ENCODE measurements around the gene RAD9A.
"Not testable (repeated sequence)": the region's sequence is repeated elsewhere in the genome, so short reads cannot be mapped to it uniquely, and the experiment has no call there.

The RAD9A gene

GRCh38 chr11:67419325-67420049 lies 27.7 kb downstream of the RAD9A start:
- peak in 1 of 10 donors; percentile 81 for DNase-seq
- intact Hi-C loops (cut with DNase I) = no loop called here

DNA sequence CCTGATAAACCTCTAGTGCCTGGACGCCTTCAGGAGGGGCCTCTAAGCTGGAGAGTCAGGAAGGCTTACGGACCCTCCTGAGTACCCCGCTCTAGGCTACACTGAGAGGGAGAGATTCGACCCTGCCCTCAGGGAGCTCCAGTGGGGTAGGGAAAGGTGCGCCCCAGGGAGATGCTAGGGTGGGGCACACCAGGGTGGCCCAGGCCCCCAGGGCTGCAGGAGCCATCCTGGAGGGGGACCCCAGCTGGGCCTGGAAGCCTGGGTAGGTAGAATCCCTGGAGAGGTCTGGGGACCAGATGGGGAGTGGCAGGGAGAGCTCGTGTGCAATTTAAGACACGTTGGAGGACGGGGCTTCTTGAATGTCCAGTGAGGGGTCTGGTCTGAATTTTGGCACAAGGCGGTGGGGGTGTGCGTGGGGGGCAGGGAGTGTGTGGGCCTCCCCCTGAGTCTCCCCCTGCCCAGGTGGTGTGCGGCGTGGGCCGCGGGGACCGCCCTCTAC lies 28.4 kb downstream of the RAD9A start:
- intact Hi-C loops (cut with DNase I) = no loop called here

GRCh38 chr11:67420646-67421429 lies 29.1 kb downstream of the RAD9A start:
- intact Hi-C loops (cut with DNase I) = no loop called here
- DNase-seq = peak; percentile 84 to 99 (median 96)

More for the DNA sequence above, 28.4 kb downstream of the RAD9A start:
- peak in 1 of 10 donors; percentile 79 for DNase-seq

GRCh38 chr11:67421430-67422031 lies 29.7 kb downstream of the RAD9A start:
- intact Hi-C loops (cut with DNase I) = no loop called here
- DNase-seq = no peak

DNA sequence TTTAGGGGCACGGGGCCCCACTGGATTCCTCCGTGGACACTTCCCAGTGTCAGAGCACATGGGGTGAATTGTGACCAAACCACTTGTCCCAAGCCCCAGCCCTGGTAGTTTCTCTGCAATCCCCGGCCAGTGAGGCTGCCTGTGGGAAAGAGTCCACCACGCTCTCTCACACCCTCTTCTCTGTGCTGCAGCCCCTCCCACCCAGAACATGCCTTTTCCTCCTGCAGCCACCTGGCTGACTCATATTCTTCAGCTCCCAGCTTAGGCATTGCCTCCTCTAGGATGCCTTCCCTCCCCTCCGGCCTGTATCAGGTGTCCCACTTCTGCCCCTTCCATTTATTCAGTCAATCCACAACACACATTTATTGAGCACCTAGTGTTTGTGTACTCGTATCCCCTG lies 31.1 kb downstream of the RAD9A start:
- intact Hi-C loops (cut with DNase I) = no loop called here
- no peak for DNase-seq

- DNase-seq = no peak
- intact Hi-C loops (cut with DNase I) = no loop called here
Observed at GRCh38 chr11:67423466-67423865, 31.7 kb downstream of the RAD9A start.

- intact Hi-C loops (cut with DNase I) = no loop called here
- no peak for DNase-seq
Observed at GRCh38 chr11:67423891-67424613, 32.3 kb downstream of the RAD9A start.

DNA sequence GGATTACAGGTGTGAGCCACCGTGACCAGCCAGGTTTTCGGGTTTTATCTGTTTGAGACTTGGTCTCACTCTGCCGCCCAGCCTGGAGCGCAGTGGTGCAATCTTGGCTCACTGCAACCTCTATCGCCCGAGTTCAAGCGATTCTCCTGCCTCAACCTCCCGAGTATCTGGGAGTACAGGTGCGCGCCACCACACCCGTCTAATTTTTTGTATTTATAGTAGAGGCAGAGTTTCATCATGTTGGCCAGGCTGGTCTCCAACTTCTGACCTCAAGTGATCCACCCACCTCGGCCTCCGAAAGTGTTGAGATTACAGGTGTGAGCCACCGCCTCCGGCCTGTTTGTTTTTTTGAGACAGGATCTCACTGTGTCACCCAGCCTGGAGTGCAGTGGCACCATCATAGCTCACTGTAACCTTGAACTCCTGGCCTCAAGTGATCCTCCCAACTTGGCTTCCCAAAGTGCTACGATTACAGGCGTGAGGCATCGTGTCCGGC lies 35.6 kb downstream of the RAD9A start:
- intact Hi-C loops (cut with DNase I); DNase-seq: not testable (repeated sequence)

GRCh38 chr11:67428052-67429001 lies 36.5 kb downstream of the RAD9A start, which contains the start of gene RPS6KB2:
RPS6KB2 (plus strand) TSS chr11:67428494; CDS start chr11:67428546, 52 bp downstream.
- peak; percentile 98 to 100 (median 99) for DNase-seq
- intact Hi-C loops (cut with DNase I) = loop anchor here (2.0 kb wide), 1 partner anchor 38 kb away; the partner anchor contains the start of gene RAD9A

GRCh38 chr11:67429038-67429668 lies 37.4 kb downstream of the RAD9A start:
- intact Hi-C loops (cut with DNase I) = loop anchor here (2.0 kb wide), 1 partner anchor 38 kb away; the partner anchor contains the start of gene RAD9A

GRCh38 chr11:67429722-67430121 lies 37.9 kb downstream of the RAD9A start:
- no peak for DNase-seq

More at GRCh38 chr11:67429038-67429668, 37.4 kb downstream of the RAD9A start:
- DNase-seq = no peak

GRCh38 chr11:67431346-67432249 lies 39.8 kb downstream of the RAD9A start:
- intact Hi-C loops (cut with DNase I) = loop anchor here (5.0 kb wide), 1 partner anchor 41 kb away; no protein-coding TSS in a partner anchor
- DNase-seq = no peak

More at GRCh38 chr11:67429722-67430121, 37.9 kb downstream of the RAD9A start:
- intact Hi-C loops (cut with DNase I) = loop anchor here (2.0 to 5.0 kb wide), 2 partner anchors 39 to 43 kb away; partner anchors contain the start of gene RAD9A

DNA sequence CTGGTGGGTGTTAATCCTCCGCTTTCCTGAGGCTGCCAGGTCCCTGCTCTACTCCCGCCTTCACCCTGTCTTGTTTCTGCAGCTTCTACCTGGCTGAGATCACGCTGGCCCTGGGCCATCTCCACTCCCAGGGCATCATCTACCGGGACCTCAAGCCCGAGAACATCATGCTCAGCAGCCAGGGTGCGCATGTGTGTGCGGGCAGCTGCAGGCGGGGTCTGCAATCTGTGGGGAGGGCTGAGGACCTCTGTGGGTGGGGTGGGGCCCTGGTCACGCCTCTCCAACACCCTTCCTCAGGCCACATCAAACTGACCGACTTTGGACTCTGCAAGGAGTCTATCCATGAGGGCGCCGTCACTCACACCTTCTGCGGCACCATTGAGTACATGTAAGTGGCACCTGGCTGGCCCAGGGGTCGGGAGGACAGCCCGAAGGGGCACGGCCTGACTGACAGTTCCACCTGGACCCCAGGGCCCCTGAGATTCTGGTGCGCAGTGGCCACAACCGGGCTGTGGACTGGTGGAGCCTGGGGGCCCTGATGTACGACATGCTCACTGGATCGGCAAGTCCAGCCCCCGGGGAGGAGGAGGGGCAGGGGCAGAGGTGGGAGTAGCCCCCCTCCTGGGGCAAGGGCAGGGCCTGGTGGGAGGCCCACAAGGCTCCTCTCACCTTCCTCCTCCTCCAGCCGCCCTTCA lies 41.0 kb downstream of the RAD9A start:
- DNase-seq = peak in 1 of 10 donors; percentile 80
- intact Hi-C loops (cut with DNase I) = loop anchor here (5.0 kb wide), 1 partner anchor 39 kb away; no protein-coding TSS in a partner anchor

DNA sequence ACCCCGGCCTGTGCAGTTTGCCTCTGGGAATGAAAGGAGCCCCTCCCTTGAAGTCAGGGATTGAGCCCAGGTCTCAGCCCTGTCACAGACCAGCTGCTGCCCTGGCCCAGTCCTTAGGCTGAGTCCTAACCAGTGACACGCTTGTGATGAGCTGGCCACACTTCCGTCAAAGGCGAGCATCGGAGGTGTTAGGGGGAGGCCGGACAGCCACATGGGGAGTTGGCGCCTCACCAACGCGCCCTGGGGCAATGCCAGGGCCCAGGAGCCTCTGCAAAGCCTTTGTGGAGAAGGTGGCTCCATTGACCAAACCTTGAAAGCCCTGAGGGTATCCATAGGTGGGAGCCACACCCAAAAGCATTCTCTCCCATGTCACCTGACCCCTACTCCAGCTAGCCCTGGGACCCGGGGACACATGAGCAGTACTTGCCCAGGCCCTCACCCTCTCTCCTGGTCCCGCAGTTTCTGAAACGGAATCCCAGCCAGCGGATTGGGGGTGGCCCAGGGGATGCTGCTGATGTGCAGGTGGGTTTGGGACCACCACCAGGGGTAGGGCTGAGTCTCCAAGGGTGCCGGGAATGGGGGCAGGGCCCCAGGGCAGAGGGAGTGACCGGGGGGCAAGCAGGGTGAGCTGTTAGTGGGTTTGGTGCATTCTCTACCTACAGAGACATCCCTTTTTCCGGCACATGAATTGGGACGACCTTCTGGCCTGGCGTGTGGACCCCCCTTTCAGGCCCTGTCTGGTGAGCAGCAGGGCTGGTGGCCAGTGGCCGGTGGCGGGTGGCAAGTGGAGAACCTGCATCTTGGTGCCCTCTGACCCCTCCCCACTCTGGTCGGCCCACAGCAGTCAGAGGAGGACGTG lies 42.0 kb downstream of the RAD9A start:
- intact Hi-C loops (cut with DNase I) = loop anchor here (5.0 kb wide), 1 partner anchor 39 kb away; no protein-coding TSS in a partner anchor
- no peak for DNase-seq

- DNase-seq = no peak
- intact Hi-C loops (cut with DNase I) = loop anchor here (5.0 kb wide), 1 partner anchor 38 kb away; no protein-coding TSS in a partner anchor
Observed at GRCh38 chr11:67434395-67434881, 42.7 kb downstream of the RAD9A start.
